Activated effector memory CD4-positive, alpha-beta T cell treated with Interleukin-2 at 50 U/mL for 16 hours (primary cell): ENCODE measurements around the gene AIM2.
"Not testable (repeated sequence)": the region's sequence is repeated elsewhere in the genome, so short reads cannot be mapped to it uniquely, and the experiment has no call there.

ENCODE experiments used
- DNase-seq: peaks from one replicate; pipeline ENCODE4 v3.0.0-alpha.2; 2020

AIM2 gene

GRCh38 chr1:159076438-159077119, at the start of gene AIM2:
AIM2 (minus strand) TSS chr1:159076766; CDS start chr1:159073499, 3,267 bp downstream.
- peak; percentile 46 for DNase-seq

GRCh38 chr1:159123587-159123986, 47.0 kb upstream of the AIM2 start:
- DNase-seq, result no peak

GRCh38 chr1:159122005-159122621, 45.5 kb upstream of the AIM2 start:
- no peak for DNase-seq

GRCh38 chr1:159121526-159121925, 45.0 kb upstream of the AIM2 start:
- no peak for DNase-seq

- no peak for DNase-seq
Measured at GRCh38 chr1:159120317-159120716, 43.8 kb upstream of the AIM2 start.

GRCh38 chr1:159113596-159114433, 37.2 kb upstream of the AIM2 start:
- no peak for DNase-seq

- DNase-seq, result not testable (repeated sequence)
Measured at GRCh38 chr1:159103021-159103420, 26.5 kb upstream of the AIM2 start.

GRCh38 chr1:159100589-159100988, 24.0 kb upstream of the AIM2 start:
- DNase-seq, result no peak

- no peak for DNase-seq
Measured at GRCh38 chr1:159098596-159098995, 22.0 kb upstream of the AIM2 start.

GRCh38 chr1:159092036-159092760, 15.6 kb upstream of the AIM2 start:
- no peak for DNase-seq

GRCh38 chr1:159091607-159092031, 15.1 kb upstream of the AIM2 start:
- DNase-seq, result no peak

- DNase-seq, result no peak
Measured at GRCh38 chr1:159091180-159091560, 14.6 kb upstream of the AIM2 start.

GRCh38 chr1:159090286-159091179, 14.0 kb upstream of the AIM2 start:
- no peak for DNase-seq

- DNase-seq, result no peak
Measured at GRCh38 chr1:159089184-159089791, 12.7 kb upstream of the AIM2 start.

GRCh38 chr1:159088546-159089183, 12.1 kb upstream of the AIM2 start:
- DNase-seq, result no peak

- DNase-seq, result no peak
Measured at GRCh38 chr1:159088050-159088449, 11.5 kb upstream of the AIM2 start.

GRCh38 chr1:159084867-159085266, 8.3 kb upstream of the AIM2 start:
- DNase-seq, result no peak

- DNase-seq, result no peak
Measured at GRCh38 chr1:159084152-159084551, 7.6 kb upstream of the AIM2 start.

GRCh38 chr1:159083013-159083412, 6.4 kb upstream of the AIM2 start:
- DNase-seq, result no peak

GRCh38 chr1:159081626-159082025, 5.1 kb upstream of the AIM2 start:
- no peak for DNase-seq

GRCh38 chr1:159079525-159079924, 3.0 kb upstream of the AIM2 start:
- no peak for DNase-seq
